DND-41 (cell line): Measurements from ENCODE around the gene DCHS1.

ENCODE experiments used
- ATAC-seq: fragments of 200-7000 bp; cut with Tn5 transposase; 3 replicates; pipeline ENCODE4 v1.9.1; 2021; ENCODE audit warnings: low read depth; ENCODE audit not compliant: insufficient read depth
- DNase-seq: peaks from one replicate; pipeline ENCODE4 v3.0.0-alpha.2; 2020
- H2AFZ ChIP-seq: 2 replicates; pipeline ENCODE4 v1.6.0; 2012; ENCODE audit warnings: low read depth, low read length
- H3K27ac ChIP-seq: 2 replicates; pipeline ENCODE4 v1.5.1; 2012; ENCODE audit warnings: low read length, inconsistent platforms
- H3K27me3 ChIP-seq: fragments of 200-600 bp; sonication (generic); 2 replicates; pipeline ENCODE4 v1.6.0; 2012; ENCODE audit warnings: low read length, mild to moderate bottlenecking, inconsistent platforms; ENCODE audit not compliant: insufficient read depth, poor library complexity
- H3K36me3 ChIP-seq: 2 replicates; pipeline ENCODE4 v1.5.1; 2012; ENCODE audit warnings: low read length, inconsistent platforms; ENCODE audit not compliant: insufficient read depth
- H3K4me1 ChIP-seq: 2 replicates; pipeline ENCODE4 v1.5.1; 2012; ENCODE audit warnings: mild to moderate bottlenecking, low read length; ENCODE audit not compliant: insufficient read depth
- H3K4me2 ChIP-seq: 2 replicates; pipeline ENCODE4 v1.6.0; 2012; ENCODE audit warnings: mild to moderate bottlenecking, moderate library complexity, low read length, inconsistent platforms; ENCODE audit not compliant: insufficient read depth
- H3K4me3 ChIP-seq, 2 experiments: fragments of 200-600 bp in 1 of 2; shearing (Covaris generic) in 1 of 2; 2 replicates each; pipeline ENCODE4 v1.5.1; 2012 to 2016; ENCODE audit warnings: inconsistent platforms in 2 of 2, low read length in 2 of 2, mild to moderate bottlenecking in 2 of 2, low read depth in 1 of 2, moderate library complexity in 1 of 2
- H3K79me2 ChIP-seq: 2 replicates; pipeline ENCODE4 v1.6.0; 2012; ENCODE audit warnings: low read length, inconsistent platforms; ENCODE audit not compliant: insufficient read depth
- H3K9ac ChIP-seq: 2 replicates; pipeline ENCODE4 v1.6.0; 2012; ENCODE audit warnings: low read depth, mild to moderate bottlenecking, inconsistent platforms, low read length, moderate library complexity
- H3K9me3 ChIP-seq: 2 replicates; pipeline ENCODE4 v1.5.1; 2012; ENCODE audit warnings: low read length, moderate library complexity, mild to moderate bottlenecking, inconsistent platforms; ENCODE audit not compliant: insufficient read depth, severe bottlenecking
- H4K20me1 ChIP-seq: 2 replicates; pipeline ENCODE4 v1.6.0; 2012; ENCODE audit warnings: low read length; ENCODE audit not compliant: insufficient read depth
- EZH2 ChIP-seq: IDR thresholded peaks from 3 replicates; pipeline ENCODE4 v1.6.1; 2012; ENCODE audit warnings: borderline replicate concordance, low read depth, mild to moderate bottlenecking, moderate library complexity, low read length, inconsistent platforms; ENCODE audit not compliant: severe bottlenecking
- TF ChIP-seq, protein P1 (sequence below): IDR thresholded peaks from 2 replicates; pipeline ENCODE4 v1.5.1; 2012; ENCODE audit warnings: borderline replicate concordance, low read length, moderate library complexity, mild to moderate bottlenecking; ENCODE audit not compliant: poor library complexity, severe bottlenecking; ENCODE audit errors: extremely low read depth

Gene DCHS1

DNA sequence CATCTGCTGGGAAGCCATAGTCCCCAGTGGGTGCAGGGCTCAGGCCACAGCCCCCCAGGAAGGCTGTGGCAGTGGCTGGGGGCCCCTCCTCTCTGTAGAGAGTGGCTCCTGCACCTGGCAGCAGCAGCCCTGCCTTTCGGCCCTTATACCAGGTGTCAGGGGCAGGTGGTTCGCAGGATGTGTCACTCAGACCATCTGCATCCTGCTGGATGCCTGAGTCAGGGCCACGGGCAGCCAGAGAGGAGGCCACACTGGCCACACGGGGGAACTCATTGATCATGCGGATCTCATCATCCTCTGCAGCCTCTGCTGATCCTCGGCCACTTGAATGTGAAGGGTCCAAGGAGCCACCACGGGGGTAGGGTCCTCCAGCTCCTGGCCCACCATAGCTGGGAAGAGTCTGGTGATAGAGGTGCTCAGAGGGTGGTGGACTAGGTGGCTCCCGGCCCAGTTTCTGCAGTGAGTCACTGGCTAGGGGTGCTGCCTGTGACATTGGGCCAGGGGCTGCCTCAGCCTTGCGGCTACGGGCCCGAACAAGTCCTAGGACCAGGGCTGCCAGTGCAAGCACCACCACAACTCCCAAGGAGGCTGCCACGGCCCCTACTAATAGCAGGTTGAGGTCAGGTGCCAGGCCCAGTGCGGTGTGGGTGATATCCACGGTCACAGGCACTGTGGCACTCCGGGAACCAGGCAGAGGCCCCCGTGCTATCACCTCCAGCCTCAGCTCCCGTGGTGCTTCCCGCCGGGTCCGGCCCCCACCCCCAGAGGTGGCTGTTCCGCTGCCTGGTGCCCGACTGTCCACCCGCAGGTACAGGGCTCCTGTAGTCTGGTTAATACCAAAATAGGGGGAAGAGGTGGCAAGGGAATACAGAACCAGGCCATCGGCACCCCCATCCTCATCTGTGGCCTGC is 33.1 kb downstream of the DCHS1 start:
- peak; percentile 14 for DNase-seq
- Histone ChIP-seq H3K4me2 (no peak overlapping the region), H2AFZ (no peak overlapping the region)

DNA sequence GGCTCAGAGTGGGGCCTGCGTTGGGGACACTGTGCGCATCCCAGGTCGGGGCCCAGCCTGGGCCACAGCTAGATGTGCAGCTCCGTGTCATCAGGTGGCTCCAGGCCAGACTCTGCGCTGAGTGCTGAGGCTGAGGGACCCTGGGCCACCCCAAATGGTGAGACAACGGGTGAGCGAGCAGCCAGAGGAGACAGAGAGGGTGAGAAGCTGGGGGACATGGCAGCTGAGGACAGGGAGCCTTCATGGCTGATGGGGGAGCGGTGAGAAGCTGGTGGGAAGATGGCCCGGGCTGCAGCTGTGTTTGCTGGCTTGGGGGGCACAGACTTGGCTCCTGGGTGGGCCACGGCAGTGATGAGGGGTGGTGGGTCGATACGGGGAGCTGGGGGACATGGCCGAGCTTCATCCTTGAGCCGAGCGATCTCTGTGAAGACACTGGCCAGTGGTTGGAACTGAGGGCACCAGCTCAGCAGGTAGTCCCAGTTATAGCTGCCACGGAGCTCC is 33.8 kb downstream of the DCHS1 start:
- Histone ChIP-seq H3K4me3 (no peak overlapping the region), H3K27me3 (no peaks in the 10 kb centered on the region), H3K36me3 (peaks cover 7% of the 10 kb centered on the region), H3K4me1 (peaks cover 24% of the 10 kb centered on the region), H3K4me2 (no peak overlapping the region), H3K9me3 (no peaks in the 10 kb centered on the region), H4K20me1 (no peaks in the 10 kb centered on the region), H2AFZ (no peak overlapping the region), H3K27ac (no peak overlapping the region), H3K9ac (no peak overlapping the region), H3K79me2 (peaks cover 23% of the 10 kb centered on the region)
- ATAC-seq (no peak), DNase-seq (no peak)
- TF ChIP-seq, protein P1, sequence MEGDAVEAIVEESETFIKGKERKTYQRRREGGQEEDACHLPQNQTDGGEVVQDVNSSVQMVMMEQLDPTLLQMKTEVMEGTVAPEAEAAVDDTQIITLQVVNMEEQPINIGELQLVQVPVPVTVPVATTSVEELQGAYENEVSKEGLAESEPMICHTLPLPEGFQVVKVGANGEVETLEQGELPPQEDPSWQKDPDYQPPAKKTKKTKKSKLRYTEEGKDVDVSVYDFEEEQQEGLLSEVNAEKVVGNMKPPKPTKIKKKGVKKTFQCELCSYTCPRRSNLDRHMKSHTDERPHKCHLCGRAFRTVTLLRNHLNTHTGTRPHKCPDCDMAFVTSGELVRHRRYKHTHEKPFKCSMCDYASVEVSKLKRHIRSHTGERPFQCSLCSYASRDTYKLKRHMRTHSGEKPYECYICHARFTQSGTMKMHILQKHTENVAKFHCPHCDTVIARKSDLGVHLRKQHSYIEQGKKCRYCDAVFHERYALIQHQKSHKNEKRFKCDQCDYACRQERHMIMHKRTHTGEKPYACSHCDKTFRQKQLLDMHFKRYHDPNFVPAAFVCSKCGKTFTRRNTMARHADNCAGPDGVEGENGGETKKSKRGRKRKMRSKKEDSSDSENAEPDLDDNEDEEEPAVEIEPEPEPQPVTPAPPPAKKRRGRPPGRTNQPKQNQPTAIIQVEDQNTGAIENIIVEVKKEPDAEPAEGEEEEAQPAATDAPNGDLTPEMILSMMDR: no peak
- no peak for TF ChIP-seq EZH2

More for the DNA sequence above, 33.1 kb downstream of the DCHS1 start:
- Histone ChIP-seq H3K27ac (no peak overlapping the region), H3K79me2 (peaks cover 17% of the 10 kb centered on the region), H3K4me3 (no peak overlapping the region), H3K4me1 (peaks cover 27% of the 10 kb centered on the region), H3K9me3 (no peaks in the 10 kb centered on the region), H3K9ac (no peak overlapping the region), H4K20me1 (no peaks in the 10 kb centered on the region), H3K27me3 (no peaks in the 10 kb centered on the region), H3K36me3 (0 out of 2 replicates have a peak, but pooled peaks cover under 1% of the 10 kb centered on the region)
- ATAC-seq: no peak
- TF ChIP-seq EZH2: no peak
- TF ChIP-seq, protein P1: no peak

DNA sequence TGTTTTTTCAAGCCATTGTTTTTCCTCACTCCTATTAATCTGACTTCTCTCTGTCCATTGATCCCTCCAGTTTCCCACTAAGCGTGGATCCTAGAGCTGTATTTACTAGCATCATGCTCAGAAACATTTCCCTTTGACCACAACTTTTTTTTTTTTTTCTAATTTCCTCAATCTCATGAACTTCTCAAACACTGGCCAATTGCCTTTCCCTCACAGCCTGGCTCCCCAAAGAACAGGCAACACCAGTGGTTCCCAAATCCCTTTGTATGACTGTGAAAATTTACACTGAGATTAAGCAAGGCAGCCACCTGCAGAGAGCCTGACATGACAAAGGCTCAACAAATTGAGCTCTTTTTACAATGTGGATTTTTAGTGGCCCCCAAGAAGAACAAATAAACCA is 35.0 kb downstream of the DCHS1 start:
- no peak overlapping the region for H3K9ac ChIP-seq
- no peaks in the 10 kb centered on the region for H3K9me3 ChIP-seq
- H3K79me2 ChIP-seq: peaks cover 24% of the 10 kb centered on the region
- TF ChIP-seq, protein P1: no peak
- TF ChIP-seq EZH2: no peak
- H3K36me3 ChIP-seq: peaks cover 17% of the 10 kb centered on the region
- ATAC-seq (no peak), DNase-seq (no peak)
- peaks cover 24% of the 10 kb centered on the region for H3K4me1 ChIP-seq
- H3K4me3 ChIP-seq: no peak overlapping the region
- H4K20me1 ChIP-seq: no peaks in the 10 kb centered on the region
- no peak overlapping the region for H3K27ac ChIP-seq
- H2AFZ ChIP-seq: no peak overlapping the region
- no peak overlapping the region for H3K4me2 ChIP-seq
- H3K27me3 ChIP-seq: no peaks in the 10 kb centered on the region
